ENCODE results near the gene CLK1. TPM values are rescaled to one million over a fixed set of nuclear protein-coding genes. Genes with fewer than 3 reads are reported as not detected.

Gene CLK1
- total and polyA plus RNA-seq, 2 of the 13 experiments (the other 11 are each of a cell fraction or from before 2014, with no cell fraction given), result 66.6 to 101 TPM

- no peak for TF ChIP-seq IRX3 (CRISPR knock-in tag; IDR thresholded peaks at IDR 0.05; ENCODE audit: borderline replicate concordance, low read depth)
- TF ChIP-seq NAIF1 (CRISPR knock-in tag; IDR thresholded peaks at IDR 0.05; ENCODE audit: borderline replicate concordance), result no peak
- TF ChIP-seq, protein P1, sequence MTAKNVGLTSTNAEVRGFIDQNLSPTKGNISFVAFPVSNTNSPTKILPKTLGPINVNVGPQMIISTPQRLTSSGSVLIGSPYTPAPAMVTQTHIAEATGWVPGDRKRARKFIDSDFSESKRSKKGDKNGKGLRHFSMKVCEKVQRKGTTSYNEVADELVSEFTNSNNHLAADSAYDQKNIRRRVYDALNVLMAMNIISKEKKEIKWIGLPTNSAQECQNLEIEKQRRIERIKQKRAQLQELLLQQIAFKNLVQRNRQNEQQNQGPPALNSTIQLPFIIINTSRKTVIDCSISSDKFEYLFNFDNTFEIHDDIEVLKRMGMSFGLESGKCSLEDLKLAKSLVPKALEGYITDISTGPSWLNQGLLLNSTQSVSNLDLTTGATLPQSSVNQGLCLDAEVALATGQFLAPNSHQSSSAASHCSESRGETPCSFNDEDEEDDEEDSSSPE (CRISPR knock-in tag; IDR thresholded peaks at IDR 0.05), result no peak
- no peak for TF ChIP-seq KDM4B (CRISPR knock-in tag; IDR thresholded peaks at IDR 0.05)
- TF ChIP-seq ZNF883 (CRISPR knock-in tag; IDR thresholded peaks at IDR 0.05; ENCODE audit: not compliant biosample characterization), result no peak
- peak; percentile 27; the same call in 1 of the 2 replicates for TF ChIP-seq ZNF124 (CRISPR knock-in tag; IDR thresholded peaks at IDR 0.05)
- TF ChIP-seq SOX6 (IDR thresholded peaks at IDR 0.05), result no peak
- 0 out of 2 replicates have a peak, but pooled peaks have one; percentile 25 for TF ChIP-seq SOX6 (CRISPR knock-in tag; IDR thresholded peaks at IDR 0.05)
- TF ChIP-seq NFIB (CRISPR knock-in tag; IDR thresholded peaks at IDR 0.05; ENCODE audit: borderline replicate concordance), result no peak
- TF ChIP-seq GATAD2A (CRISPR knock-in tag; IDR thresholded peaks at IDR 0.05), result peak; percentile 32; the same call in 1 of the 2 replicates
- no peak for TF ChIP-seq TOPORS (CRISPR knock-in tag; IDR thresholded peaks at IDR 0.05)
- TF ChIP-seq ZSCAN22 (CRISPR knock-in tag; IDR thresholded peaks at IDR 0.05), result no peak
- TF ChIP-seq HOMEZ (CRISPR knock-in tag; IDR thresholded peaks at IDR 0.05; ENCODE audit: low read depth), result peak; percentile 65; the same call in 1 of the 2 replicates
- no peak for TF ChIP-seq ZBTB10 (CRISPR knock-in tag; IDR thresholded peaks at IDR 0.05; ENCODE audit: borderline replicate concordance)
- TF ChIP-seq TOE1 (CRISPR knock-in tag; IDR thresholded peaks at IDR 0.05), result no peak
- TF ChIP-seq, protein P2, sequence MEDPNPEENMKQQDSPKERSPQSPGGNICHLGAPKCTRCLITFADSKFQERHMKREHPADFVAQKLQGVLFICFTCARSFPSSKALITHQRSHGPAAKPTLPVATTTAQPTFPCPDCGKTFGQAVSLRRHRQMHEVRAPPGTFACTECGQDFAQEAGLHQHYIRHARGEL (CRISPR knock-in tag; IDR thresholded peaks at IDR 0.05), result no peak
- TF ChIP-seq DPF2 (CRISPR knock-in tag; IDR thresholded peaks at IDR 0.05; ENCODE audit: borderline replicate concordance, low read depth), result no peak
- TF ChIP-seq SMARCE1 (IDR thresholded peaks at IDR 0.05; ENCODE audit: borderline replicate concordance), result no peak
- TF ChIP-seq FOXM1 (CRISPR knock-in tag; IDR thresholded peaks at IDR 0.05), result no peak
- TF ChIP-seq, protein P3, sequence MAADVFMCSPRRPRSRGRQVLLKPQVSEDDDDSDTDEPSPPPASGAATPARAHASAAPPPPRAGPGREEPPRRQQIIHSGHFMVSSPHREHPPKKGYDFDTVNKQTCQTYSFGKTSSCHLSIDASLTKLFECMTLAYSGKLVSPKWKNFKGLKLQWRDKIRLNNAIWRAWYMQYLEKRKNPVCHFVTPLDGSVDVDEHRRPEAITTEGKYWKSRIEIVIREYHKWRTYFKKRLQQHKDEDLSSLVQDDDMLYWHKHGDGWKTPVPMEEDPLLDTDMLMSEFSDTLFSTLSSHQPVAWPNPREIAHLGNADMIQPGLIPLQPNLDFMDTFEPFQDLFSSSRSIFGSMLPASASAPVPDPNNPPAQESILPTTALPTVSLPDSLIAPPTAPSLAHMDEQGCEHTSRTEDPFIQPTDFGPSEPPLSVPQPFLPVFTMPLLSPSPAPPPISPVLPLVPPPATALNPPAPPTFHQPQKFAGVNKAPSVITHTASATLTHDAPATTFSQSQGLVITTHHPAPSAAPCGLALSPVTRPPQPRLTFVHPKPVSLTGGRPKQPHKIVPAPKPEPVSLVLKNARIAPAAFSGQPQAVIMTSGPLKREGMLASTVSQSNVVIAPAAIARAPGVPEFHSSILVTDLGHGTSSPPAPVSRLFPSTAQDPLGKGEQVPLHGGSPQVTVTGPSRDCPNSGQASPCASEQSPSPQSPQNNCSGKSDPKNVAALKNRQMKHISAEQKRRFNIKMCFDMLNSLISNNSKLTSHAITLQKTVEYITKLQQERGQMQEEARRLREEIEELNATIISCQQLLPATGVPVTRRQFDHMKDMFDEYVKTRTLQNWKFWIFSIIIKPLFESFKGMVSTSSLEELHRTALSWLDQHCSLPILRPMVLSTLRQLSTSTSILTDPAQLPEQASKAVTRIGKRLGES (CRISPR knock-in tag; IDR thresholded peaks at IDR 0.05; ENCODE audit: borderline replicate concordance), result no peak
- TF ChIP-seq TCF7 (IDR thresholded peaks at IDR 0.05; ENCODE audit: low read depth), result no peak
- TF ChIP-seq ZNF740 (CRISPR knock-in tag; IDR thresholded peaks at IDR 0.05), result no peak
Observed at GRCh38 chr2:200901459-200902072, 37.1 kb upstream of the CLK1 start (continued).
